Fibroblast of skin of left biceps (primary cell): ENCODE results near the gene HIP1.
A peak's percentile ranks its signal among the peaks of the same experiment; 100 is the strongest.
"Not testable (repeated sequence)": the region's sequence is repeated elsewhere in the genome, so short reads cannot be mapped to it uniquely, and the experiment has no call there.

ENCODE experiments used
- DNase-seq, 2 experiments: peaks; one replicate each; pipeline ENCODE4 v3.0.0-alpha.2; 2013; ENCODE audit warnings: low read depth in 2 of 2

The HIP1 gene

DNA sequence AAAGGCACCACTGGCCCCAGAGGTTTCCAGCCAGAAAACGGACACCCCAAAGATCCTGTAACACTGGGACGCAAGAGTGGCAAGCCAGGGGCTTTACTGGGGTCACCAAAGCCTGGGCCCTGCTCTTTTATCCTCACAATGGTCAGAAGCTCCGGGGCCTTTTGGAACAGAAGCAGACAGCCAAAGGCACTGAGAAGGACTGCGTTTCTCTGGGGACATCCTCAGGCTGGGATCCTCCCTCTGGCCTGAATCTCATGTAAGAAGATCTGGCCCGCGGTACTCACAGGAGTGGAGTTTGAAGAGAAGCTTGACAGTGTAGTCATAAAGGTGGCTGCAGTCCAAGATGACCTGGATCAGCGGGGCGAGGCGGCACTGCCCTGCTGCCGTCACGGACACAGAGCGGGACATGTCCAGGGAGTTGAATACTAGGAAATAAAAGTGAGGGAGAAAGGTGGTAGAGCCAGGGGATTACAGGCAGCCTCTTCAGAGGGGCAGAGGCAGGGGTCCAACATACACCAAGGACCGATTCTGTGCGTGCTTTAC, 165.2 kb downstream of the HIP1 start:
- DNase-seq: no peak

- no peak for DNase-seq
Observed at GRCh38 chr7:75572814-75573213, 165.9 kb downstream of the HIP1 start.

DNA sequence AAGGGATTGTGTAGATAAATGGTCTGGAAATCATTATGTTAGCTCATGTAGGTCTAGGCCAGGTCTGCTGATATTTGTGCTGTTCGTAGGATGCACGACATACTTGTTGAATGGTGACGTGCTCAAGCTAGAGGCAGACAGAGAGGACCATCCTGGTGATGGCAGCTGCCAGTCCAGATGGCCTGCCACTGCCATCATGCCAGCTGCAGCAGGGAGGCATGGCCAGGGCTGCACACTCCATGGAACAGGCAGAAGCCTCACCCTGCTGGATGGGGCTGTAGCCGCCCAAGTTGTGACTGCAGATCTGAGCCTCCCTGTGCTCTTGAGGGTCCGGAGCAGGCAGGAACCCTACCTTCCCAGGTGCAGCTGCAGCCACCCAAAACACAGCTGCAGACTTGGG, 166.3 kb downstream of the HIP1 start:
- no peak for DNase-seq

DNA sequence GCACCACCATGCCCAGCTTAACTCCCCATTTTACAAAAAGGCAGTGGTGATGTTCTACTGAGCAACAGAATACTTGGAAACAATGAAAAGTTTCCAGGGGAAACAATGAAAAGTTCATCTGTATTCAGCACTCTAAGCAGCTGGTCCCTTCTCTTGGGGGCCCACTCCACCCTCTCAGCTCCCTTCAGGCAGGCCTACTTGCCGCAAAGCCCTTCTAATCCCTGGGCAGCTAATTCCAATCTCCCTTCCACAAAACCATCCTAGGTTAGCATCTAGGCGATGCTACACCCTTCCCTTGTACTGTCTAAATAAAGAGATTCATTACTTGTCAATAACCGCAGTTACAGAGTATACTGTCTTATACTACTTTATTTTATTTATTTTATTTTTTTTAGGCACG, 167.5 kb downstream of the HIP1 start:
- no peak for DNase-seq

DNA sequence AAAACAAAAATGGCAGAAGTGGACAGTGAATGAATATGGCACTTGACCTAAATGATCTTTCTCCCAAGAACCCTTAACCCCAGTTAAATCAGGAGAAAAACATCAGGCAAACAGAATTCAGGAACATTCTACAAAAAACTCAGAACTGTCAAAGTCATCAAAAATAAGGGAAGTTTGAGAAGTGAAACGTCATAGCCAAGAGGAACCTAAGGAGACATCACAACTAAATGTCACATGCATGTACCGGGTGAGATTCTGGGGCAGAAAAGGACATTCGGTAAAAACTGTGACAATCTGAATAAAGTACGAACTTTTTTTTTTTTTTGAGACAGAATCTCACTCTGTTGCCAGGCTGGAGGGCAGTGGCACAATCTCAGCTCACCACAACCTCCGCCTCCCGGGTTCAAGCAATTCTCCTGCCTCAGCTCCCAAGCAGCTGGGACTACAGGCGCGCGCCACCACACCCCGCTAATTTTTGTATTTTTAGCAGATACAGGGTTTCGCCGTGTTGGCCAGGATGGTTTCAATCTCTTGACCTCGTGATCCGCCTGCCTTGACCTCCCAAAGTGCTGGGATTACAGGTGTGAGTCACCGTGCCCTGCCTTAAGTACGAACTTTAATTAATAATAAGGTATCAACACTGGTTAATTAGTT, 169.0 kb downstream of the HIP1 start:
- DNase-seq: not testable (repeated sequence)

GRCh38 chr7:75567948-75568595, 170.7 kb downstream of the HIP1 start:
- DNase-seq: no peak

GRCh38 chr7:75565132-75565837, 173.5 kb downstream of the HIP1 start:
- peak; percentile 69 to 73 for DNase-seq

GRCh38 chr7:75563171-75563570, 175.6 kb downstream of the HIP1 start:
- DNase-seq: no peak

GRCh38 chr7:75559976-75560365, 178.8 kb downstream of the HIP1 start:
- DNase-seq: no peak

DNA sequence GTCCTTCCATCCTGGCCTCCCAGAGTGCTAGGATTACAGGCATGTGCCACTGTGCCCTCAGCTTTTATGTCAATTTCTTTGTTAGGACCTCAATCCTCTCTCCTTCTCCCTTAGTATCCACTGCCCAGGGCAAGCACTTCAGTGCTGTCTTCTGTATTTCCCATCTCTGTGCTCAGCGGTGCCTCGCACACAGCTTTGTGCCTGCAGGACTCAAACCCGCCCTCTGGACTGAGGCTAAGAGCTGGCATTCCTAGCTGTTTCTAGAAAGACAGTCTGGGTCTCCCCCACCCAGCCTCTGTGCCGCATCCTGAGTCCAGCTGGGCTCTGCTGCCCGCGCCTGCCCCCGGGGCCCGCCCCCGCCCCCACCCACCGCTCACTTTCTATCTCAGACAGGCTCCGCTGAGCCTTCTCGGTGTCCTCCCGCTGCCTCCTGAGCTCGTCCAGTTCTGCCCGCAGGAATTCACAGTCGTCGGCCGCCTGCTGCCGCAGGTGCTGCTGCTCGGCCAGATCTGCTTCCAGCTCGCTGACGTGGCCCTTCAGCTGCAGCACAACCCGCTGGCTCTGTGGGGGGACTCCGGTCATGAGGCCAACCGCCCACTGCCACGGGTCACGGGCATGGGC, 179.3 kb downstream of the HIP1 start:
- no peak for DNase-seq

DNA sequence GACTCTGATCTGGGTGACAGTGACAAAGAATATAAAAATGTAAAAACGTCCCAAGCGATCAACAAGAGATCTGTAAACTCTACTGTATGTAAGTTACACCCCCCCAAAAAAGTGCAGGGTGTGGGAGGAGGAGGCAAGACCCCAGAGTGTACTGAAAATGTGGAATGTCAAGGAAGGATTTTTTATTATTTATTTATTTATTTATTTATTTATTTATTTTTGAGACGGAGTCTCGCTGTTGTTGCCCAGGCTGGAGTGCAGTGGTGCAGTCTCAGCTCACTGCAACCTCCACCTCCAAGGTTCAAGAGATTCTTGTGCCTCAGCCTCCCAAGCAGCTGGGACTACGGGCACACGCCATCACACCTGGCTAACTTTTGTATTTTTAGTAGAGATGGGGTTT, 181.9 kb downstream of the HIP1 start:
- not testable (repeated sequence) for DNase-seq

DNA sequence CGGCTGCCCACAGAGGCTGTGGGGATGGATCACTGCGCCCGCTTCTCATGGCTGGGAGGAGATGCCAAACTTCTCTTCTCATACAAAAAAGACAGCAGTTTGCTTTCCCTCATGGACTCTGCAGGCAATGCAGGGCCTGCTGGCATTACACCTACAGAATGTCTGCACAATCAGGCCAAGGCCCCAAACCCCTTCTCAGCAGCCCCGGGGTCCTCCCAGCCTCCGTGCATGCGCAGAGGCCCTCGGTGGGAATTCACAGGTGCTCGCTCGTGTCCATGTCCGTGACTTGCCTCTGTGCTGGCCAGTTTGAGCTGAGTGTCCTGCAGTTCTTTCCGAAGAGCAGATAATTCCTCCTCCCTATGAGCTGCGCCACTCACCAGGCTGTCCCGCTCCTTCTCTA, 183.0 kb downstream of the HIP1 start:
- no peak for DNase-seq

DNA sequence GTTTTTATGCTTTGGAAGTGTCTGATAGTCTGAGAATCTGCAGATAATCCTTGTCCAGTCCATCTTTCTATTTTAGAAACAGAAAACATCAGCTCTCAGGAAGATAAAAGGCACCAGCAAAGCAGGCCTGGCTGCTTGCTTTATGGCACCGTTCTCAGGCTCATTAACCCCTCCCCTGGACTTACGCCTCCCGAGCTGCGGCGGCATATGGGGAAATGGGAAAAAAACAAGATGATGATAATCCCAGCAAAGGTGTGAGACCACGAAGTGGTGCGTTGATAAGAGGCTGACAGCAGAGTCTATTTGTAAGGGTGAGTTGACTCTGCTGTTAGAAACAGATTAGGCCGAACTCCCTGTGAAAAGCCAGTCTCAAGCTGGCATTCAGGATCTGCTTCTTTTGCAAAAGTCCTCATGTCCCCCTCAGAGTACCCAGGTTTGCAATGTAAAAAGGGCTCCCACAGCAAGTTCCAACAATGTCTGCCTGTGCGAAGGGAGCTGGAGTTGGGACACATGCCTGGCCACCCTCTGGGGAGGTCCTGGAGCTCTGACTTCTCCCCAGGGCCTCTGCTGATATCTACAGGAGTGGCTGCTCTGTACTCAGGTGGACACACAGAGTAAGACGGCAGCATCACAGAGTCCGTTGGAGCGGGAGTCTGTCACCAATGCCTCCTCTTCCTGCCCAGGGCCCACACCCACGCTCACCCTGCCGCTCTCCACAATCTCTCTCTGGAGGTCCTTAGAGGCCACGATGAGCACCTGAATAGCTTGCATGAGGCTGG, 192.3 kb downstream of the HIP1 start:
- DNase-seq: no peak

DNA sequence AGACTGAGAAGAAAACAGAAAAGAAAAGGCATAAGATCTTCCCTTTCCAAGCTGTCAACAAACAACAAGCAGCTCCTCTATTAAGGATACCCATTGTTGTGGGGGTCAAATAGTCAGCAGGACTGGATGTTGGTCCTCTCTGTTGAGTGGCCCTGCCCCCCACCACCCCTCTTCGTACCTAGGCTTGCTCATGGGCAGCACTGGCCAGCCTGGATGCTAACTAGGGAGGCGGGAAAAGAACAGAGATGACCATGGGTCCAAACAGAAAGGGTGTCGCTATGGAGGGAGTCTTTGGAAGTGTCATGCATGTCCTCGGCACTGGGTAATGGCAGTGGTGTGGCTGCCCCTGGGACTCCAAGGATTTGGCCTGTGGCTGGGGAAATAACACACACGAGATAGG, 201.0 kb downstream of the HIP1 start:
- DNase-seq: no peak

DNA sequence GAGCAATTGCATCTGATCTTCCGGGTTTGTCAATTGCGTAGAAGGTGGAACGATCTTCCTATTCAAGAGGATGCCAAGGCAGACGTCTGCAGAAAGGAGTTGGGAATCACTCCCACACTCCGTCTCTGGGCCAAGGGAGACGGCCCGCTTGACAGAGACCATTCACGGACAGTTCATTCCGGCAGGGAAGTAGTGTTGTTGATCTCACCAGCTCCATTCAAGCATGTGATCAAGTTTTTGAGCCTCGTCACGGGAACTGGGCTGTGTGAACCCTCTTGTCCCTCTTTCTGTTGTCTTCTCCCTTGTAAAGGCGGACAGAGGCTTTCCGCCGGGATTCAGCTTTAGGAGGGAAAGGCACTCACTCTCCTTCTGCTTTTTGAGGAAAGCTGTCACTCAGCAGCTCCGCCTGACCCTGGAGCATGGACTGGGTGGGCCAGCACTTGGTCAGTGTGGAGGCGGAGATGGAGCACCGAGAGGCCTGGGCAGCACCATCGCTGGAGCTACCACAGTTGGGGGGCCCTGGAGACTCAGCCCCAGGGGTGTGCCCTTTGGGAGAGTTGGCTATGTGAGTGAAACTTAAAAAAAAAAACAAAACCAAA, 201.7 kb downstream of the HIP1 start:
- no peak for DNase-seq

DNA sequence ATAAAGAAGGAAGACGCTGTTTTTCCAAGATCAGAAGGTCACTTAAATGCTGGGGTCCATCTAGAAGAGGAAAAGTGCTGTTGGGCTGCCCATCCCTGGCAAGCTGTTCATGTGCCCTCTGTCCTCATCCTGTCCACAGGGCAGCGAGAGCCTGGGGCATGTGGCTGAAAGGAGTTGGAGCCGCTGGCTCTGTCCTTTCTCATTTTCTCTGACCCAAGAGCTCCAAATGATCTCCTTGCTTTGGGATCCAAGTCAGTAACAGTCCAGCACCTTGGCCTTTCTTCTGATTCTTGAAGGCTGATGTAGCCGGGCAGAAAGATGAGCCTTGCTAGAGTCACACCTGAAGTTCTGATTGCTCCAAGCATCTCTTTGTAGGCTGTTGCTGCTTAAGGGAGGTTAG, 202.2 kb downstream of the HIP1 start:
- no peak for DNase-seq

DNA sequence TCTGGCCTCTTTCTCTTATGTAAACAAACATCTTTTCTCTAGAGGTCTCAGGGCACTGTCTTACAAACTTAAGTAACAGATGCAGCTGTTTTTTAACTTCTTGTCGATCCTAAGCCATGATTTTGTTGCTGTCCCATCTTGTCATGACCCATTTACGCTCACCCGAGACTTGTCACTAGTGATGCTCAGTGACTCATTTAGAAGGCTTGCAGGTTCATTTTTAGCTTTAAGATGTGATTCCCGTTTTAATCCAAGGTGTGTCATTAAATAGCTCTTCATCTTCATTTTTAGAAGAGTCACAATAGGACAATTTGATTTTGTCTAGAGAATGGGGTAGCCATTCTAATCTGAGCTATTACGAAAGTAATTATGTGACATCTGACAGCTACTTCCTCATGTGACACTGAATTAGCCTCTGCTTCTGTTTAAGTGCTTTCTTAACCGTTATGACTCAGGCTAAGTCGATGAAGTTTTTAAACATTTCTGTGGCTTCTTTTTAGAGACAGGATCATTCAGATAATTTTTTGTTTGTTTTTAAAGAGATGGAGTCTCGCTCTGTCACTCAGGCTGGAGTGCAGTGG, 203.9 kb downstream of the HIP1 start:
- peak; percentile 6 to 12 for DNase-seq

DNA sequence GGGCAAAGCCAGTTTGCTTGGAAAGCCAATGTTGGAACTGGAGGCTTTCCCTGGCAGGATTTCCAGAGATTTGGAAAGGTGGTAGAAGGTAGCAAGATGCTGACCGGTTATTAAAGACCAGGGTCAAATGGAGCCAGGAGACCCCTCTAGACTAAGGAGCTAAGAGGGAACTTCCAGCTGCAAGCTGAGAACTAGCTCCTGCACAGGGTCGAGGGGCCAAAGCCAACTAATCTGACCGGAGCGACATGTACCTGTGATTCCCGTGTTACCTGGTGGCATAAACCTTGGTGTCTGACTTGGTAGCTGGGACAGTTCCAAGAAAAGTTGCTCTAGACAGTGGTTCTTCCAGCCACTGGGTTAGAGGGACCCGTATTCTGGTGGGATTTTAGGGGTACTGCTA, 204.8 kb downstream of the HIP1 start:
- DNase-seq: no peak

DNA sequence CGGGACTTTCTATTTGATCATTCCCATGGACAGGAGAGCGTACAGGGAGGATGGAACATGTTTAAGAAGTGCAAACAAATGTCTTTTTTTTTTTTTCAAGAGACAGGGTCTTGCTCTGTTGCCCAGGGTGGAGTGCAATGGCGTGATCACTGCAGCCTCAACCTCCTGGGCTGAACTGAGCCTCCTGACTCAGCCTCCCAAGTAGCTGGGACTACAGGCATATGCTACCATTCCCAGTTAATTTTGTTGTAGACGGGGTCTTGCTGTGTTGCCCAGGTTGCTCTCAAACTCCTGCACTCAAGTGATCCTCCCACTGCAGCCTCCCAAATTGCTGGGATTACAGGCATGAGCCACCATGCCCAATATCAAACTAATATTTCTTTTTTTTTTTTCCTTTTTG, 206.1 kb downstream of the HIP1 start:
- no peak for DNase-seq

- no peak for DNase-seq
Observed at GRCh38 chr7:75531359-75531821, 207.4 kb downstream of the HIP1 start.

- DNase-seq: not testable (repeated sequence)
Observed at GRCh38 chr7:75527224-75527722, 211.5 kb downstream of the HIP1 start.
